HL-60 (cell line): ENCODE measurements around the gene EIF3M.

Experiments
- DNase-seq, 2 experiments: peaks; one replicate each; pipeline ENCODE4 v3.0.0-alpha.2; 2010 to 2020; ENCODE audit warnings: low read depth in 1 of 2, low spot score in 1 of 2
- H3K27ac ChIP-seq: fragments of 250-450 bp; sonication (Bioruptor Pico); replicated peaks from 2 replicates; pipeline ENCODE4 v1.5.1; 2020; ENCODE audit warnings: mild to moderate bottlenecking, moderate library complexity
- H3K27me3 ChIP-seq: fragments of 250-450 bp; sonication (Bioruptor Pico); 2 replicates; pipeline ENCODE4 v1.5.1; 2021; ENCODE audit warnings: mild to moderate bottlenecking, moderate library complexity; ENCODE audit not compliant: insufficient read depth, poor library complexity, severe bottlenecking
- H3K4me3 ChIP-seq: replicated peaks from 2 replicates; pipeline ENCODE4 v1.5.1; 2011; ENCODE audit warnings: mild to moderate bottlenecking, control low read depth, low read length; ENCODE audit not compliant: insufficient read depth
- CTCF ChIP-seq: IDR thresholded peaks from one replicate; pipeline ENCODE4 v1.5.1; 2011; ENCODE audit warnings: low read length, control low read depth, inconsistent platforms; ENCODE audit not compliant: insufficient read depth
- GABPA ChIP-seq: IDR thresholded peaks from 2 replicates; pipeline ENCODE4 v1.6.1; 2012; ENCODE audit warnings: low read depth
- POLR2AphosphoS5 ChIP-seq: IDR thresholded peaks from 2 replicates; pipeline ENCODE4 v1.6.1; 2012; ENCODE audit warnings: low read depth
- REST ChIP-seq: IDR thresholded peaks from 2 replicates; pipeline ENCODE4 v1.6.1; 2012; ENCODE audit warnings: low read depth; ENCODE audit not compliant: insufficient replicate concordance
- SPI1 ChIP-seq: IDR thresholded peaks from 2 replicates; pipeline ENCODE4 v1.6.1; 2012; ENCODE audit warnings: low read depth, mild to moderate bottlenecking, borderline replicate concordance

Gene EIF3M

GRCh38 chr11:32550207-32550606, 33.4 kb upstream of the EIF3M start:
- H3K27me3 ChIP-seq: no peaks in the 10 kb centered on the region
- H3K27ac ChIP-seq: no peak overlapping the region
- DNase-seq: no peak
- no peak overlapping the region for H3K4me3 ChIP-seq
- no peak for TF ChIP-seq SPI1
- no peak for TF ChIP-seq POLR2AphosphoS5
- no peak for TF ChIP-seq CTCF
- TF ChIP-seq REST: no peak
- no peak for TF ChIP-seq GABPA

- Histone ChIP-seq H3K27me3 (no peaks in the 10 kb centered on the region), H3K27ac (no peak overlapping the region), H3K4me3 (no peak overlapping the region)
- DNase-seq: no peak
- no peak for TF ChIP-seq CTCF
- TF ChIP-seq GABPA: no peak
- no peak for TF ChIP-seq REST
- TF ChIP-seq POLR2AphosphoS5: no peak
- no peak for TF ChIP-seq SPI1
These were observed 28.5 kb upstream of the EIF3M start for GRCh38 chr11:32555091-32555490.

- H3K27ac ChIP-seq: no peak overlapping the region
- no peaks in the 10 kb centered on the region for H3K27me3 ChIP-seq
- no peak overlapping the region for H3K4me3 ChIP-seq
- no peak for DNase-seq
- no peak for TF ChIP-seq SPI1
- no peak for TF ChIP-seq CTCF
- TF ChIP-seq POLR2AphosphoS5: no peak
- no peak for TF ChIP-seq REST
- no peak for TF ChIP-seq GABPA
These were observed 27.7 kb upstream of the EIF3M start for GRCh38 chr11:32555895-32556294.
